Glutamatergic neuron (in vitro differentiated cells): ENCODE data around the gene SPIN4. TPM values are rescaled to one million over a fixed set of nuclear protein-coding genes. Genes with fewer than 3 reads are reported as not detected.

Experiments used
- DNase-seq: peaks from one replicate; pipeline ENCODE4 v3.0.0; 2022
- H3K27ac Mint-ChIP-seq: one replicate; pipeline ENCODE4 v1.8.0; 2020; ENCODE audit warnings: mild to moderate bottlenecking, mixed read lengths, inconsistent platforms; ENCODE audit not compliant: unreplicated experiment
- H3K27me3 Mint-ChIP-seq: one replicate; pipeline ENCODE4 v1.8.0; 2020; ENCODE audit warnings: mild to moderate bottlenecking, moderate library complexity, mixed read lengths, inconsistent platforms; ENCODE audit not compliant: unreplicated experiment
- H3K36me3 Mint-ChIP-seq: one replicate; pipeline ENCODE4 v1.8.0; 2020; ENCODE audit warnings: mild to moderate bottlenecking, mixed read lengths, inconsistent platforms; ENCODE audit not compliant: unreplicated experiment
- H3K4me1 Mint-ChIP-seq: one replicate; pipeline ENCODE4 v1.8.0; 2020; ENCODE audit warnings: mild to moderate bottlenecking, low read depth, mixed read lengths, inconsistent platforms; ENCODE audit not compliant: unreplicated experiment
- H3K4me3 Mint-ChIP-seq: one replicate; pipeline ENCODE4 v1.8.0; 2020; ENCODE audit warnings: mild to moderate bottlenecking, mixed read lengths, inconsistent platforms; ENCODE audit not compliant: unreplicated experiment
- H3K9me3 Mint-ChIP-seq: one replicate; pipeline ENCODE4 v1.8.0; 2020; ENCODE audit warnings: mild to moderate bottlenecking, moderate library complexity, mixed read lengths, inconsistent platforms; ENCODE audit not compliant: unreplicated experiment
- CTCF ChIP-seq: fragments of 200-600 bp; sonication (generic); IDR thresholded peaks from one replicate; pipeline ENCODE4 v1.5.0; 2021; ENCODE audit not compliant: partially characterized antibody, unreplicated experiment
- total RNA-seq: library from RNA; stranded (reverse); fragmentation: NEBNext Ultra II Directional; extraction: Animal tissue kit (Norgen Biotek cat#: 25700); gene quantifications from one replicate; pipeline ENCODE4 v1.2.1, GENCODE V29; 2021; ENCODE audit not compliant: unreplicated experiment

The SPIN4 gene
- total RNA-seq, 1 donor from 2014 or later: 5.5 TPM

- no peaks in the 10 kb centered on the region for H3K36me3 Mint-ChIP-seq
Measured at GRCh38 chrX:63330681-63331080, 20.5 kb downstream of the SPIN4 start.

GRCh38 chrX:63327788-63328187 lies 23.3 kb downstream of the SPIN4 start:
- Mint-ChIP-seq H3K36me3 (no peaks in the 10 kb centered on the region), H3K27ac (no peak overlapping the region), H3K27me3 (no peaks in the 10 kb centered on the region), H3K4me3 (no peak overlapping the region), H3K4me1 (no peaks in the 10 kb centered on the region), H3K9me3 (no peaks in the 10 kb centered on the region)
- no peak for DNase-seq
- no peak for TF ChIP-seq CTCF

More at GRCh38 chrX:63330681-63331080, 20.5 kb downstream of the SPIN4 start:
- Mint-ChIP-seq H3K4me3 (no peak overlapping the region), H3K9me3 (no peaks in the 10 kb centered on the region), H3K27ac (no peak overlapping the region), H3K27me3 (no peaks in the 10 kb centered on the region), H3K4me1 (no peaks in the 10 kb centered on the region)
- no peak for TF ChIP-seq CTCF
- no peak for DNase-seq

- no peak overlapping the region for H3K27ac Mint-ChIP-seq
- H3K4me1 Mint-ChIP-seq: no peaks in the 10 kb centered on the region
- H3K36me3 Mint-ChIP-seq: no peaks in the 10 kb centered on the region
- peaks cover 3% of the 10 kb centered on the region for H3K27me3 Mint-ChIP-seq
- TF ChIP-seq CTCF: no peak
- no peak for DNase-seq
- no peak overlapping the region for H3K4me3 Mint-ChIP-seq
- H3K9me3 Mint-ChIP-seq: peaks cover 1% of the 10 kb centered on the region
Measured at GRCh38 chrX:63299596-63299995, 51.5 kb downstream of the SPIN4 start.
